GM19043 (cell line): ENCODE results near the gene COL23A1.
A peak's percentile ranks its signal among the peaks of the same experiment; 100 is the strongest.

Source experiments
- ATAC-seq: cut with Tn5 transposase; IDR thresholded peaks from one replicate; pipeline ENCODE4 v1.9.1; 2021; ENCODE audit warnings: low read depth; ENCODE audit not compliant: unreplicated experiment

Gene COL23A1

DNA sequence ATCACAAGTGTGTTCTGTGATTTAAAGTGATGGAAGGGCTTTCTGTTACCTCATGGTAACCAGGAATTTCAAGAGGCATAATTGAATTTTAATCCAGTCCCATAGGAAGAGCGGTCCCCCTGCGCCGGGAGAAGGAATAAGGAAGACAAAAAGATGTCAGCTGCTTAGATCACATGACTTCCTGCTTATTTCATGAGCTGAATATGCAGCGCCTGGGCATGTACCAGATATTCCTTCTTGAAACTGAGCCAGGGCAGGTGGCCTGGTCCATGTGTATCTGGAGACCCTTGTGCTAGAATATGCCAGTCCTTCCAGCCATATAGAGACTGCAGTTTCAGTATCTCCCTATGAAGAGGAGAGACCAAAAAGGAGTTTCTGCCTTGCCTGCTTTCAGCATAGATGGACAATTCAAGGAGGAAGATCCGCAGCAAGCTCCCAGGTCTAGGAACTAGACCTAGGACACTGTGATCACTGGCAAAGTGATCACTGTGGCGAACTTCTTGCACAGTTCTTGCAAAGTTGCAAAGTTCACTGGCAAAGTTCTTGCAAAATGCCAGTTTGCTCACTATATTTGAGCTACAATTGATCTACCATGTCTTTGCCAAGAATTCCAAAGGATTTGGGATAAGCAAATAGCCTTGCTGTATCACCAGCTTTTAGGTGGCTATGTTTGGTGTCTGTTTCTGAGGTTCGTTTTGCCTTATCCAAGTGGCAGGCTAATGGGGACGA lies 254.7 kb downstream of the COL23A1 start:
- ATAC-seq: no peak

DNA sequence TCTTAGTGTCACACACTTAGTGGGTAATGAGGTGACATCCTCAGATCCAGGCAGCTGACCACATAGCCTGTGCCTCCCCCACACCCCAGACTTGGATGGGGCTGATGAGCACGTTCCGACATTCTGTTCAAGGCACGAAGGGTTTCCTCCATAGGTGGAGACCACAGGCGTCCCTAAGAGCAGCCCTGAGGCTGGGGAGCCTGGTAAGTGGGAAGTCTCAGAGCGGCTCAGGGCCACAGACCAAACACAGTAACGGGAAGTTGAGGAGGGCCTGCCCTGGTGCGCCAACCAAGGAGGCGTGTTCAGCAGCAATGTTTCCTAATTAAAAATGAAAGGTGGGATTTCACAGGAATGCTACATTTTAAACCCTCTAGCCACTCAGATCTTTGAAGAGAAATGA lies 255.3 kb downstream of the COL23A1 start:
- no peak for ATAC-seq

DNA sequence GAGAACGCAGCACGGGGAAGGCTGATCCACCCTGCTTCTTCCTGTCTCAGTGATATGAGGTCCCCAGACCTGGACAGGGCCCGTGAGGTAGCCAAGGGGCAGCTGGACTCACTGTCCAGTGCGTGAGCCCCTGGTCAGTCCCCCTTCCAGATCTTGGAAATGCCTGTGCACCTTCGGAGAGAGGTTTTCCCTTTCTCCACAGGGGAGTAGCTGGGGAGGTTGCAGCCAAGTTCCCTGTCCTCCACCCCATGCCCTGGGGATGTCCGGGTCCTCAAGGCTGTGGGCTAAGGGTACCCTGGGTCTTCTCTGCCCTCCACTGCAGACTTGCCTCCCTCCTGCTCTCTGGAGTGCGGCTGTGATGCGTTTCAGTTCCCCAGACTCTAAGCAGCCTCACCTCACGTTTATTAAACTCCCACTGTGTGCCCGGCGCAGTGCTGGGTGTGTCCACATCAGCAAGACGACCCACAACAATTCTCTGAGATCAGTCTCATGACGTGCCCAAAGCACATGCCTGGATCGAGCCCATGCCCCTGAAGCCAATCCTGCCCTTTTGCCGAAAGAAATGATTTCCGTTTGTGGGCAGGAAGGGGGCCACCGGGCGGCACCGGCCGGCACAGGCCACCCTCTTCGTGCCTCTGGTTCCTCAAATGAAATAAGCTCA lies 256.2 kb downstream of the COL23A1 start:
- ATAC-seq: no peak

DNA sequence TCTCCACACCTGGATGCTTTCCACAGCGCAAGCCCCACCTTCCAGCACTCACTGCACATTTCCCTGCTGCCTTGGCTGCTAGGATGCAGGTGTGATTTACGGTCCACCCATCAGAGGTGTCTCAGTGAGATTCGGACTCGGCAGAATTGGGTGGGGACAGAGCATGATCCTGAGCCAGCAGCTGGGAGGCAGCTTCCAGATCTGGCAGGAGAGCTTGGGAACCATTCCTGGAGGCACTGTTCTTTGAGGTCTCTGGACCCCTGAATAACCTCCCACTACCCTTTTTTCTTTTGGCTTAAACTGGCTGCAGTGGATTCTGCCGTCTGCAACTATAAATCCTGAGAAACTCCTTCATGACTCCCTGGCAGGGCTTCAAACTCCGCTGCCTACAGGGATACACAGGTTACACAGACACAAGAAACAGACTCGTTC lies 258.0 kb downstream of the COL23A1 start:
- no peak for ATAC-seq

DNA sequence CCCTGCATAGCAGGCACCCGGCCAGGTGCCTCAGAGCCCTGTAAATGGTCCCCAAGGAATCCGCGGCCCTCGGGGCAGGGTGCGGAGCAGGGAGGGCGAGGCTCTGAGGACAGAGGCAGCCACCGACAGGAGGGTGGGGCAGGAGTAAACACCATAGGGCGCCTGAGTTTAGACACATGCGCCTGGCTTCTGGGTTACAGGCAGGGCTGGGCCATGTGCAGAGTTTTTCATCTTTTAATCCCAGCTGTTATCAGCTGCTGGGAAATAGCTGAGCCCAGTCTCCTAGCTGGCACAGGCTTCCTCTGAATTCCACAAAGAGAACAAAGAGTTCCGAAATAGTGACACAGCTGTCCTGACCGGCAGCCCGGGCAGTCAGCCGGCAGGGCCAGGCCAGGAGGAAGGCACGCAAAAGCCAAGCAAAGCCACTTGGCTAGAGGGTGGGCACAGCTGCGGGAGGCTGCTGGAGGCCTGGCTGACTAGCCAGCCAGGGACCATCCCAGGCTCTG lies 258.6 kb downstream of the COL23A1 start:
- no peak for ATAC-seq

DNA sequence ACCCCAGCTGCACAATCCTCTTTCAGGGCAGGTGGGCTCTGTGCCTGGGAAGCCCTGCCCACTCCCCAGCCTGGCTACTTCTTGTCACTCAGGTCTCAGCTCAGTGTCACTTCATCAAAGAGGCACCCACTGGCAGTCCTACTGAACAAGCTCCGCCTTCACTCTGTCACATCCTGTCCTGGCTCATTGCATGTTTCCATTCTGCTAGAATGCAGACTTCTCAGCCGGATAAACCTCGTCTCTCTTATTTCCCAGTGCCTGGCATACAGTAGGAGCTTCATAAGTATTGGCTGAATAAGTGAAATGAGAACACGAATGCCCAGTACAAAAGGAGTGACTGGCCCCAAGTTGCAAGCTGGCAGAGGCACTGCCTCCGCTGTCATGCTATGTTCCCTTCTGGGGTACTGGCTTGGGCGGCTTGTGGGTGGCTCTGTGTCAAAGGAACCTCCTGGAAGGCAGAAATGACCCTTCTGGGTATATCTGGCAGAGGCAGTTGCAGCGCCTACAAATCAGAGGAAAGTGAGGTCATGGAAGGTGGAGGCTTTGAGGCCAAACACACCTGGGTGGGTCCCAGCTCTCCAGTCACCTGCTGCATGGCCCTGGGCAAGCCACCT lies 259.3 kb downstream of the COL23A1 start:
- no peak for ATAC-seq

DNA sequence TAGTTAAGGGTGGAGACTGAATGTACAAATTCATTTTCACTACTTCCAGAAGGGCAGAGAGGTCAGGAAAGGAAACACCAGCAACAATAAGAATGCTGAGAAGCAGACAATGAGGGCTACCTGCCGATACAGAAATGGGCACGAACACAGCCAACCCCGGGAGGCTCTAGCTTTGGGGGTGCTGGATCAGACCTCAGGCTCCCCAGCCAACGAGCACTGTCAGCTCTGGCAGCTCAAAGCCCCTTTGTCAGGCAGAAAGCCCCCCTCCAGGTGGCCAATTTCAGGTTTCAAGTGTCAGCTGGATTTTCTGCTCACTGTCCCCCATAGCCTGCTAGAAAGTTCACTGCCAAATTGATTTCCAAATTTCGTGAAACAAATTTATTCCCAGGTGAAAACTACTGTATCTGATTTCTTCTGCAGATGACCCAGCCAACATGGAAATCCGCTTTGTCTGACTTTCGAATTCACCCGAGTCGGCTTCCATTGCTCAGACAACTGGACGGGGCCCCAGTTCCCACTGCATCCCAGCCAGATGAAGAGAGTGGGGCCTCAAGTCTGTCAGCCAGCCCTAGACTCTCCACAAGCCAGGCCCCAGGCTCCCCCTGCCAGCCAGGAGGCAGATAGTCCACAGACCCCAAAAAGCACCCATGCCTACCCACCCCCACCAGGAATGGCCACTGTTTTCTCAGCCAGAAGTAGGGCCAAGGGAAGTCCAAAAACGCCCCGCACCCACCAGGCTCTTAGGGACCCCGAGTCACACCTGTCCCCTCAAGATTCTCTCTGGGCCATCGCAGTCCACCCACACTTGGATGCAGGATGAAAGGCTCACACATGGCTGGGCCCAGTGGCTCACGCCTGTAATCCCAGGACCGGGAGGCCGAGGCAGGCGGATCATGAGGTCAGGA lies 261.1 kb downstream of the COL23A1 start:
- ATAC-seq: no peak

DNA sequence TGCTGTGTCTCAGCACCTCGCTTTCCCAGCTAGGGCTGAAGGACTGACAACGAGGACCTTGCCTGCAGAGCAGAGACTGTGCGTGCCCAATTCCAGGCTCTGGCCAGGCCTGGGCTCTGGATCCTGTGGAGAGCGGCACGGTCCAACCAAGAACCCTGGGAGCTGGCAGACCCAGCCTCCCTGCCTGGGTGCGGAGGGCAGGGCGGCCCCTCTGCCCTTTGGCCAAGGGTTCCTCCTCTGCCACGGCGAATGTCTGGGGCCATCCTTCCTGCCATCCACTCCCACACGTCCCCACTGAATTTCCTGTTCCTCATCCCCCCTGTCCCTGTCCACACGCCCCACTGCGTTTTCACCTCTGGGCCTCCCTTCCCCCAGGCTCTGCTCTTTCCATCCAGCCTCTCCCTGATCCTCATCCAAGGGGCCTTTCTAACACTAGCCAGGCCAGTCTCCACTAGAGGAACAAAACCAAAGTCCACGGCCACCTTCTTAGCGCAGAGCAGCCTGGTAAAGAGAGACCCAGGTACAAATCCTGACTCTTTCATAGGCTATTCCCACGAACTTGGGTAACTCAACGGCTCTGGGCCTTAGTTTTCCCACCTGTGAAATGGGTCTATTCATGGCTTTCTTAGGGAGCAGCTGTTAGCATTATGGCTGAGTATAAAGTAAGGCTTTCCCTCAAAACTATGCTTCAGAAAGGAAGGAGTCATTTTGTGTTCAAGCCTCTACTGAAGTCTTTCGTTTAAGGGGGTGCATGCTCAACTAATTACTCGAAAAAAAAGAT lies 262.1 kb downstream of the COL23A1 start:
- no peak for ATAC-seq

DNA sequence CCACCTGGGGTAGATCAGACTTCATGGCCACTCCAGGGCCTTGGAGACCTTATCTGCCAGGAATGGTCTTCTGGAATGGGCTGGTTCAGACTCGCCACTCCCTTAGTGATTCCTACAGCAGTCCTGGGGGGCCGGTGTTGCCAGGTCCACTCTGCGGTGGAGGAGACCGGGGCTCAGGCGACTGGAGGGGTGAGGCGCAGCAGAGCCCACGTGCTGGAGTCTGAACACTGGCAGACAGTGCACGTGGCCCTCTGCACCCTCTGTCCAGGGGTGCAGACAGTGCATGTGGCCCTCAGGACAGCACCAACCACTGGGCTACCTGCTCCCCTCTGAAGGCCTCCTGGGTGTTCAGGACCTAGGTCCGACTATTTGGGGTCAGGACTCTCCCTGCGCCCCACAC lies 262.7 kb downstream of the COL23A1 start:
- ATAC-seq: no peak

DNA sequence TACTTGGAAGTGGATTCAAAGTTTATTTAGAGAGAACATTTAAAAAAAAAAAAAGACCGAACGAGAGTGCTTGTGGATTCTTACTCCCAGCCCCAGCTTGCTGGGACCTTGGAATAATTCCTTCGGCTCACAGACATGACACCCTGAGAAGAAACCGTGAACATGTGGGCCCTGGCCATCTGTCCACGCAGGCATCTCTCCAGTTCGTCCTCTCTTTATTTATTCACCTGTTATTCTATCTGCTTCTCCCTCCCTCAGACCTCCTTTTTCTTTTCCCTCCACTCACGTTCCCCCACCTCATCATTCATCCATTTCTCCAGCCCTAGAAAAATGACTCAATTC lies 263.8 kb downstream of the COL23A1 start:
- ATAC-seq: no peak

DNA sequence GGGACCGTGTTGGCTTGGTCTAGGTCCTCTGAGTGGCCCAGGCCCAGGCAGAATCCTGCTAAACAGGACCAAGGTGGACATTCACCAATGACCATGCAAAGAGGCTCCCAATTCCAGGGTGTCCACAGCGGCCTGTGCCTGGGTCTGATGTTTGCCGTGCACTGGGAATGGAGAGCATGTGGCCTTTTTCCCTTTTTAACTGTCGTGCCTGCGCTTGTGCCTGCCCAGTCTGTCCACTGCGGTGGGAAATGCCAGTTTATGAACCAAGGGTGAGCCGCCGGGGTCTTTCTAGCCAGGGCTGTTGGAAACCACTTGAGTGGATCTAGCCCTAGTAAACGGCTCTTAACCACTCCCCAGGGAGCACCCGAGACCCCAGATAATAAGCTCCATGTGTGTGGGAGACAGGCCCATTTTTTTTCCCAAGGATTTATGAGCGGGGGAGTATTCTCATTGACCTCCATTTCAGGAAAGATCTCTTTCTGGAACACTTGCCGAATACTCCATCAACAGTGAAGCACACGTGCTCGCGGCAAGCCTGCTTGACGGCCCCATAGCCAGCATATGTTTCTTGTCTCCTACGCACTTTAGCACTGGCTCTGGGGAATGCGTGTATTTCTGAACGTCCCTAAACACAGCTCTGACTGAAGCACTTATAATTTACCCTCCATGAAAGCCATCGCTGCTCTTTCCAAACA lies 264.4 kb downstream of the COL23A1 start:
- no peak for ATAC-seq

DNA sequence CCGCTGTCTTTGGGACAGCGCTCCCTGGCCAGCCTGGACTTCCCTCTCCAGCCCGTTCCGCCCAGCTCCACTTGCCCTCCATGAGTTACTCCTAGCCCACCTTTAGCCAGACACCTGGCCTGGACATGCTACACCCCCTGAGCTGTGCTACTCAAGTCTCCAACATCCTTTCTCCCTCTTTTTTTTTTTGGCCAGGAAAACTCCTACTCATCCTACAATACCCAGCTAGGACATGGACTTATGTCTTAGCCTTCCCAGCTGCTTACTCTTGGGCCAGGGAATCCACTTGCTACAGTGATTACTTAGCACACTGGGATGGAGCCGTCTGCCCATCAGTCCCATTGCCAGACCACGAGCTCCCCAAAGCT lies 264.9 kb downstream of the COL23A1 start:
- no peak for ATAC-seq

DNA sequence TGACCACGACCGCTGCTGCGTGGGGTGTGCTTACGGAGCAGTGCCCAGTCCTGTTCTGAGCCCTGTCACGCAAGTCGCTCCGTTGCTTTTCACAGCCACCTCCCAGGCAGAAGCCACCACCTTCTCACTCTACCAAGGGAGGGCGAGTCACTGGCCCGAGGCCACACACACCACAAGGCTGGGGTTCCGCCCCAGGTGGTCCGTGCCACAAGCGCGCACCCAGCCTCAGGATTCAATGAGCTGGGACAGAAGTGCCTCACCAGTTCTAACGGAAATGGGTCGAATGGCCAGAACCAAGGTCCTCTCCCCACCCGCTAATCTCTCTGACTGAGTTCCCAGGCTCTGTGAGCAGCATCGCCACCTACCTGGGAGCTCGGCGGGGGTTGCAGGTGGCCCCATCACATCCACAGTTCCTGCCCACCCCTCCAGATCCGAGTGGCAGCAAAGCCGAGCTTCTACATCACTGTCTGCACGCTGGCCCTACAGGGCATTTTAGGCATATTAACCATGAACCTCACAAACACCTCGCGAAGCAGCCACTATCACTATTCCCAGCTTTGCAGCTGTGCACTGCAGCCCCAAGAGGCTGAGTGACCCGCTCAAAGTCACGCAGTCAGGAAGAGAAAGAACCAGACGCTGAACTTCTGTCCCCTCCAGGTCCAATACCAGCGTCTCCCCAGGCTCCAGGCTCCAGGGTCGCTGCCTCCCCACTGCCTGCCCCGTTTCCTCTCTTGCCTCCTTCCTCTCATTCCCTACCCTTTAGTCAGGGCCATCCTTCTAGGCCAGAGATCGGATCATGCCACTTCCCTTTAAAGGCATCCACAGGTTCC lies 265.5 kb downstream of the COL23A1 start:
- ATAC-seq: peak; percentile 78

DNA sequence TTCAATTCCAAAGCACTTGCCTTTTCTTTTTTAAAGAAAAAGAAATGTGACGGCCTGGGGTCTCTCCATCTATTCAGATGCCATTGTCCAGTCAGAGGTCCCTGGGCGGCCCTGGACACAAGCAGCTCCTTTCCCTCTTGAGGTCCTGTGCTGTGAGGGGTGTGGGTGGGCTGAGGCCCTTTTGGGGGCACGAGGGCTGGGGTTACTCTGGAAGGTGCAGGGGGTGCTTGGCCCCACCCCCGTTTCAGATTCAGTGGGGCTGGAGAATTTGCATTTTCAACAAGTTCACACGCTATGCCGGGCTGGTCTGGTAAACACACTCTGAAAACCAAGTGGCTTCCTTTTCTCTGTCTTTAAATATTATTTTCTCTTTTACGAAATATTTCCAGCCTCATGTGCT lies 266.2 kb downstream of the COL23A1 start:
- peak; percentile 37 for ATAC-seq

DNA sequence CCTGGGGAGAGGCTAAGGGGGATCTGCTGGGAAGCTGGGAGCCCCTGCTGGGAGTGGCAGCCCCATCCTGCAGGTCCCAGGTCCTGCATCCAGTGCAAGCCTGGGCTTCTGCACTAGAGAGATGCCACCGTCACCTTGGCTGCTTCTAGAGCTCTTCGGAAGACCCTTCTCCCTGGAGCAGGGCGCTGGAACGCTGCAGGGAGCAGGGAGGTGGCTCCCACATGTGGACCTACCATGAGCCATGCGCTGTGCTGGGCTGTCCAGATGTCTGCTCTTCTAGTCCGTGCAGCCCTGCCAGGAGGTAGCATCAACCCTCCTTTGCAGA lies 266.7 kb downstream of the COL23A1 start:
- ATAC-seq: no peak

DNA sequence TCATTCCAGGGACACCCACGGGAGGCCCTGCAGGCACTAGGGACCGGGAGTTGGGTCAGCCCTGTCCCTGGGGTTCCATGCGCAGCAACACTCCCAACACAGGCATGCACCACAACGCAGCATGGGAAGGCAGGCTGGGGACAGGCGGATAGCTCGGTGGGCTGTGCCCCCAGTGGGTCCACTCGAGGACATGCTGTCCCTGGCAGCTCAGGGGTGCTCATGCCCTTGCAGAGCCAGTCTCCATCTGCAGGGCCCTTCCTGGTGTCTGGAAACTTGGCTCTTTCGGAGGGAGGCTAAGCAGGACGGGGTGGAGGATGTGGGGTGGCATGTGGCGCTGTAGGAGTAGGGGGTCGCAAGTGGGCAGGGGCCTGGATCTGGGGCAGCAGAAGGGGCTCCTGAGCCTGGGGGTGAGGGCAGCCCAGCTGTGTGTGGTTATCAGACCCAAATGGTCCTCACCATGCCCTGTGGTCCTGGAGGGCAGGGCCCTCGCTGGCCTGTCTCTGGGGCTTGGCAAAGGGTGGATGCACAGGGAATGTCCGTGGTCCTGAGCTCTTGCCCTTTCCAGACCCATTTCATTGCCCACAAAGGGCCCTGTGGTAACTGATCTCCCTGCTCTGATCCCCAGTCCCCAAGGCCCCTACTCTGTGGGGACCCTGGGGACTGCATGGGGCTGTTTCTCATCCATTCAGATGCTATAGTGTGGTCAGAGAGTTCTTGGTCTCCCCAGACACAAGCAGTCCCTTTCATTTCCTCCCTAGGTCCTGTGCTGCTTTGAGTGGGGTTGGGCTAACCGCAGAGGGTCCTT lies 267.3 kb downstream of the COL23A1 start:
- ATAC-seq: no peak

DNA sequence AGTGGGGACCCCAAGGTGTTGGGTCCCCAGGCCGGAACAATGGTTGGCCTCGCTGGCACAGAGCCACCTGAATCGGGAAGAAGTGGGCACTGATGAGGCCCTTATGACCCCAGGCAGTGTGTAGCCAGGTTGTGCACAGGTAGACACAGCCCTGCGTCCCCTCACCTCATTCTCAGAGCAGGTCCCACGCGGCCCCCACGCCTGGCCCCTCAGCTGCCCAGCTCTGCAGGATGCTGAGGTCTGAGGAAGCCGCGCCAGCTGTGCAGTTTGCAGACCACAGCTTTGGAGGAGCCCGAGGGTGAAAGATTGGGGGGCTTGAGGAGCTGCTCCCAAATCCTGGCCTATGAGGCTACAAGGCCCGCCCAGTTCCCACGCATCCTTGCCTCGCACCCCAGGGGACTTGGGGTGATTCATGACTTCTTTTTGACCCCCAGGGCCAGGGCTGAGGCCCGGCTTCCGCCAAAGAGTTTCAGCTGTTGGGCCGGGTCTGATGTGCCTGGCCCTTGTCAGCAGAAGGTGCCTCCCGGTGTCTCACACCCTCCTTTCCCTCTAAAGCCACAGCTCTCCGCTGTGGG lies 269.8 kb downstream of the COL23A1 start:
- ATAC-seq: no peak
